Measurements from ENCODE around the gene TNS3. TPM values are rescaled to one million over a fixed set of nuclear protein-coding genes. Genes with fewer than 3 reads are reported as not detected.

Gene TNS3
- total and polyA plus RNA-seq, 9 donors, result 20.2 to 49.1 (median 29.7) TPM

DNA sequence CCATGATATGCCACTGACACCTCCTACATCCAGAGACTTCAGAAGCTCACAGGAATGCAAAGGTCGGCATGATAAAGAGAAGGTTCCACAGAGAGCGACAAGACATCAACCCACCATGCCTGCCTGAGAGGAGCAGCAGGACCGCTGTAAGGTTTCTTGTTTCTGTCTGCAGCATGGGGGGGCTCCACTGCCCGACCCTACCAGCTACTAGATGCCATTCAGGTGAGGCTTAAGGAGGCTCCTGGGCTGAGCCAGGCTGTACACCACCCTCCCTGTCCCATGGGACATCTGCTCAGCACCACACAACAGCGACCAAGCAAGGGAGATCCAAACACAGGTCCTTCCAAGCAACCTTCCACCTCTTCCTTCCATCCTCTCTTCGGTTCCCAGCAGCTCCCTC lies 234.6 kb downstream of the TNS3 start:
- no peaks in the 10 kb centered on the region for H3K9me3 ChIP-seq (replicated peaks; ENCODE audit: control insufficient read depth, low read depth, low read length)
- peaks cover 4% of the 10 kb centered on the region for H3K4me1 ChIP-seq (ENCODE audit: control insufficient read depth, insufficient read depth, low read length)
- H3K4me3 ChIP-seq (ENCODE audit: low read length), result no peak overlapping the region
- H3K27ac ChIP-seq (ENCODE audit: low read length), result no peak overlapping the region
- DNase-seq, result no peak
- no peaks in the 10 kb centered on the region for H3K27me3 ChIP-seq (ENCODE audit: control insufficient read depth, insufficient read depth, low read length)
- peaks cover 25% of the 10 kb centered on the region for H3K36me3 ChIP-seq (ENCODE audit: control insufficient read depth, insufficient read depth, low read length)
- WGBS (ENCODE audit: insufficient coverage), result 94% methylated on average over 3 of the region's 6 CpGs

DNA sequence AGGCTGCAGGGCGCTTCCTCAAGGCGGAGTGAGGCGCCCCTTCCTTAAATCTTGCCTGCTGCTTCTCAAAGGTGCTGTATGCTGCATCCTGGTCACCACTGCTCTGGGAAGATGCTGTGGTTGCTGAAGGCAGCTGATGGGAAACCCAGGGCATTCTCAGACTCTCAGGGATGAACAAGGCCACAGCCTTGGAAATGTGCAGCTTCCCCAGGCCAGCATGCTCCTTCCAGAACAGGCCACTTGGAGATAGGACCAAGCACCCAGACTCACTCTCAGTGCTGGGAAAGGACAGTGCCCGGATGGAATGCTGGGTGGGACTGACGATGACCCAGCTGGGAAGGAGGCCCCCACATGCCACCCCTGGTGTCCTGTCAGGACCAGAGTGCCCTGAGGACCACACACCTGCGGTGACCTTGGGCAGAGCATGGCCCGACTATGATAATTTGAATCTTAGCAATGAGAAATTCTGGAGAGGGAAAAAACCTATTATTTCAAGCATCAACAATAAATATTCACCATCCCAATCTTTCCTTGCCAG lies 235.5 kb downstream of the TNS3 start:
- Histone ChIP-seq H3K27ac (ENCODE audit: low read length) (no peak overlapping the region), H3K27me3 (ENCODE audit: control insufficient read depth, insufficient read depth, low read length) (no peaks in the 10 kb centered on the region), H3K4me1 (ENCODE audit: control insufficient read depth, insufficient read depth, low read length) (peaks cover 4% of the 10 kb centered on the region), H3K9me3 (replicated peaks; ENCODE audit: control insufficient read depth, low read depth, low read length) (no peaks in the 10 kb centered on the region), H3K36me3 (ENCODE audit: control insufficient read depth, insufficient read depth, low read length) (peaks cover 25% of the 10 kb centered on the region), H3K4me3 (ENCODE audit: low read length) (no peak overlapping the region)
- no peak for DNase-seq
- WGBS (ENCODE audit: insufficient coverage), result 100% methylated on average over 1 of the region's 7 CpGs

DNA sequence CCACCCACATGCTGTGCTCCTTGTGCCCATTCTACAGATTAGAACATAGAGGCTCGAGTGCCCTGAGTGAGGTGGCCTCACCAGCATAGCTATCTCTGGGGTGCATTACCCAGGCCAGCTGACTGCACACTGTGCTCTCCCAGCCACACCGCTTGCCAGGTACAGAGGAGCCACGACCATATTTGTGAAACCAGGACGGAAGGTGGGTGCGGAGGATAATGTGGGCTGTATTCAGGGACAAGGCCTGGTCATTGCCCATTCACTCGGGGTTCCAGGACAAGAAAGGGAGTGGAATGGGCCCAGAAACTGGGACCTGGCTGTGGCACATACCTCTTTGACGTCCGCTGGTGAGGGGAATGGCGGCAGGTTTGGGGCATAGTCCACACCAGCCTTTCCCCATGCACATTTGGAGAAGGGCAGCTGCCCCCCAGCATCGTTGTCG lies 236.0 kb downstream of the TNS3 start:
- H3K4me1 ChIP-seq (ENCODE audit: control insufficient read depth, insufficient read depth, low read length), result peaks cover 4% of the 10 kb centered on the region
- no peak overlapping the region for H3K4me3 ChIP-seq (ENCODE audit: low read length)
- no peaks in the 10 kb centered on the region for H3K27me3 ChIP-seq (ENCODE audit: control insufficient read depth, insufficient read depth, low read length)
- 94% methylated on average over 8 of the region's 11 CpGs for WGBS (ENCODE audit: insufficient coverage)
- DNase-seq, result no peak
- H3K27ac ChIP-seq (ENCODE audit: low read length), result no peak overlapping the region
- H3K36me3 ChIP-seq (ENCODE audit: control insufficient read depth, insufficient read depth, low read length), result peaks cover 25% of the 10 kb centered on the region
- no peaks in the 10 kb centered on the region for H3K9me3 ChIP-seq (replicated peaks; ENCODE audit: control insufficient read depth, low read depth, low read length)

DNA sequence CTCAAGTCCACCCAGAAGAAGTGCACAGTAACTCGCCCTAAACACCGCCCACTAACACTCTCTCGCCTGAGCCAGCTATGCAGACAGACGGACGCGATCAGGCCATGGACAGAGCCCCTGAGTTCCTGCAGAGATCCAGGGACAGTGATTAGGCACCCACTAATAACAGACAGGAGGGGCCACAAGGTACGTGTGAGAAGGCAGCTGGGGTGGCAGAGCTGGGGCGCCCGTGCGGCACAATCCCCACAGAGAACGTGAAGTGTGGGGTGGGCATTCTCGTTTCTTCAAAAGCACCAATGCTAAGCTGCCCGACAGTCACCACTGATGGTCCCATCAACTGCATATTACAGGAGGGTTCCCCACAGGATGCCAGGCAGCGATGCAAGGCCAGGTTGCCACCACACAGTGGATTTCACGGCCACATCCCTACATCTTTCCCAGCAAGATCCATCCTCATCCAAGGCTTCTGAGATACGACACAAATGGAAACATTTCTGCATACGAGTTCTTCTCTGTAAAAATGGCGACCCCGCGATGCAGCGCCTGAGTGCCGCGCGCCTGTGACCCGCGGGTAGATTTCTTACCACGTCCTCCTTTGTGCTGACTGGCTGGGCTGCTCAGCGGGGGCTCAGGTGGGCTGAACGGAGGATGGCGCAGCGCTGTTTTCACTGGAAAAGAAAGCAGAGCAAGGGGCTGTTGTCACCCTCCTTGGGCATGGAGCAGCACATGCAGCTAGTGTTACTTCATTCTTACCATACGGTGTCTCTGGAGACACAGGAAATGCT lies 237.5 kb downstream of the TNS3 start:
- WGBS (ENCODE audit: insufficient coverage), result 93% methylated on average over 27 of the region's 32 CpGs
- no peaks in the 10 kb centered on the region for H3K9me3 ChIP-seq (replicated peaks; ENCODE audit: control insufficient read depth, low read depth, low read length)
- DNase-seq, result no peak
- no peak overlapping the region for H3K27ac ChIP-seq (ENCODE audit: low read length)
- H3K27me3 ChIP-seq (ENCODE audit: control insufficient read depth, insufficient read depth, low read length), result no peaks in the 10 kb centered on the region
- H3K4me1 ChIP-seq (ENCODE audit: control insufficient read depth, insufficient read depth, low read length), result peaks cover 4% of the 10 kb centered on the region
- no peak overlapping the region for H3K4me3 ChIP-seq (ENCODE audit: low read length)
- H3K36me3 ChIP-seq (ENCODE audit: control insufficient read depth, insufficient read depth, low read length), result peaks cover 25% of the 10 kb centered on the region

DNA sequence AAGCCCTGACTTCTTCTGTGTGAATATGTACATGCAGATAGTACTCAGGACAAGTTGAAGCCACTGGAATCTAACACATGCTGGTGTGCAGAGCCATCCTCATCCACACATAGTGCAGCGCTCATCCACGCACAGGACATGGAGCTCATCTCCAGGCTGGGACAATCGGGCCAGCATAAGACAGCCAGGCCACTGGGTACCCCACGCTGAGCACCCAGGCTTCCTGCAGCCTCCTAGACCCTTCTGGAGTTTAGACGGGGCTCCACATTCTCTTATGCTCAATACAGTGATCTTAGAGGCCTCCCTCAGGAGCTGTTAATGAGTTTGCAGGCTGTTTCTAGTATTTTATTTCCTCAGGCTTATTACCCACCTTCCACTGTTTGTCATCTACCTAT lies 238.9 kb downstream of the TNS3 start:
- H3K36me3 ChIP-seq (ENCODE audit: control insufficient read depth, insufficient read depth, low read length), result peaks cover 25% of the 10 kb centered on the region
- no peaks in the 10 kb centered on the region for H3K27me3 ChIP-seq (ENCODE audit: control insufficient read depth, insufficient read depth, low read length)
- H3K4me1 ChIP-seq (ENCODE audit: control insufficient read depth, insufficient read depth, low read length), result no peaks in the 10 kb centered on the region
- no peaks in the 10 kb centered on the region for H3K9me3 ChIP-seq (replicated peaks; ENCODE audit: control insufficient read depth, low read depth, low read length)
- H3K4me3 ChIP-seq (ENCODE audit: low read length), result no peak overlapping the region
- no peak overlapping the region for H3K27ac ChIP-seq (ENCODE audit: low read length)
- DNase-seq, result no peak
- WGBS (ENCODE audit: insufficient coverage), result 92% methylated on average over 2 of the region's 5 CpGs

DNA sequence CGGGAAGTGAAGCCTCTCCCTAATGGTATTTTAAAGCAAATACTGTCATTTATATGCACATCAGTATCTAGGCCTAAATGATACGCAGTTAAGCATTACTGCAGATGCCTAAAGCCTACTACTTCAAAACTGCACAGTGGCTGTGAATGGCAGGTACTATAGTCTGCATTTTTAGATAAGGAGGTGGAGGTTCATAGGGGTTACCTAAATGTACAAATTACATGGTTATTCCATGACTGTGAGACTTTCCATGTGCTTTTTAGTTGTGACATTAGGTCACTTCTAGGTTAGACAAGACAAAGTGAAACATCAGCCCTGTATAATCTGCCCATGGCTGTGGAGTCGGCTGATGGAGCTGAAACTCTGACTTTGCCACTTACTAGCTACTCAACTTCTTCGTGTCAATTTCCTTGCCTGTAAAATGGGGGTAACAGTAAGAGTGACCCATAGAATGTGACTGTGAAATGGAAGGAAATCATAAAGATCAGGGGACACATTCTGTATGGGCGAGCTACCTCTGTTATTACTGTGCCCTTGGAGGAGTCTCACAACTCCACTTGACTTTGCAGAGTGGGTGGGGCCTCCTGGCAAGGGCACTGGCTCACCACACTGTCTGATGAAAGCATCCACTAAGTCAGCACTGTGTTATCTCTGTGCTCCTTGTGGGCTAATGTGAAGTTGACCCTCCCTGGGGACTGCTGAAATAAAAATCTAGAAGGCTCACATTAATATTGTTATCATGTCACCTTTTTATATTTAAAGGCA lies 239.4 kb downstream of the TNS3 start:
- Histone ChIP-seq H3K27me3 (ENCODE audit: control insufficient read depth, insufficient read depth, low read length) (no peaks in the 10 kb centered on the region), H3K27ac (ENCODE audit: low read length) (no peak overlapping the region), H3K36me3 (ENCODE audit: control insufficient read depth, insufficient read depth, low read length) (peaks cover 25% of the 10 kb centered on the region), H3K4me1 (ENCODE audit: control insufficient read depth, insufficient read depth, low read length) (peaks cover 2% of the 10 kb centered on the region), H3K9me3 (replicated peaks; ENCODE audit: control insufficient read depth, low read depth, low read length) (no peaks in the 10 kb centered on the region), H3K4me3 (ENCODE audit: low read length) (no peak overlapping the region)
- WGBS (ENCODE audit: insufficient coverage), result 100% methylated on average over 1 of the region's 5 CpGs
- DNase-seq, result no peak

DNA sequence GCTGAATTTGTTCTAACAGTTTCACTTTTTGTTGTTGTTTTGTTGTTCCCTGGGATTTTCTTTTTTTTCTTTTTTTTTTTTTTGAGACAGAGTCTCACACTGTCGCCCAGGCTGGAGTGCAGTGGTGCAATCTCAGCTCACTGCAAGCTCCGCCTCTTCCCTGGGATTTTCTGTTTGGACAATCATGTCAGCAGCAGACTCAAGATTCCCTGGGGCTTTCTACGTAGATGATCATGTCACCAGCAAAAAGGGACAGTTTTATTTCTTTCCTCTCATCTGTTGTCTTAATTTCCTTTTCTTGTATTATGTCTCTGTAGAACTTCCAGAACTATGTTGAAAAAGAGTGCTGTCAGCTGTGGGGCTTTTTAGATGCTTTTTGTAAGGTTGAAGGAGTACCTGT lies 241.4 kb downstream of the TNS3 start:
- Histone ChIP-seq H3K27me3 (ENCODE audit: control insufficient read depth, insufficient read depth, low read length) (no peaks in the 10 kb centered on the region), H3K4me3 (ENCODE audit: low read length) (no peak overlapping the region), H3K4me1 (ENCODE audit: control insufficient read depth, insufficient read depth, low read length) (peaks cover 19% of the 10 kb centered on the region), H3K27ac (ENCODE audit: low read length) (no peak overlapping the region), H3K36me3 (ENCODE audit: control insufficient read depth, insufficient read depth, low read length) (peaks cover 25% of the 10 kb centered on the region), H3K9me3 (replicated peaks; ENCODE audit: control insufficient read depth, low read depth, low read length) (no peaks in the 10 kb centered on the region)
- WGBS (ENCODE audit: insufficient coverage), result 100% methylated on average over 1 of the region's 3 CpGs
- no peak for DNase-seq

DNA sequence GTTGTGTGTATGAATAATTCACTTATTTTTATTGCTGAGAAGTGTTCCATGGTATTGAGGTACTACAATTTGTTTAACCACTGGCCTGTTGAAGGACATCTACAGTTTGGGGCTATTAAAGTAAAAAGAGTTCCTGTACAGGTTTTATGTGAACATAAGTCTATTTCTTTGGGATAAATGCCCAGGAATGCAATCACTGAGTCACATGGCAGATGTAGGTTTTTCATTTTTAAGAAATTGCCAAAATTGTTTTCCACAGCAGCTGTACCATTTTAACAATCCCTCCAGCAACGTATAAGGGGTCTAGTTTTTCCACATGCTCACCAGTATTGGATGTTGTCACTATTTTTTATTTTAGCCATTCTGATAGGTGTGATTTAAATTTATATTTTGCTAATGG lies 243.9 kb downstream of the TNS3 start:
- Histone ChIP-seq H3K27ac (ENCODE audit: low read length) (no peak overlapping the region), H3K27me3 (ENCODE audit: control insufficient read depth, insufficient read depth, low read length) (no peaks in the 10 kb centered on the region), H3K4me3 (ENCODE audit: low read length) (no peak overlapping the region), H3K9me3 (replicated peaks; ENCODE audit: control insufficient read depth, low read depth, low read length) (no peaks in the 10 kb centered on the region), H3K36me3 (ENCODE audit: control insufficient read depth, insufficient read depth, low read length) (peaks cover 13% of the 10 kb centered on the region), H3K4me1 (ENCODE audit: control insufficient read depth, insufficient read depth, low read length) (peaks cover 27% of the 10 kb centered on the region)
- no peak for DNase-seq
- no CpG with 5 or more reads among the region's 1 CpG for WGBS (ENCODE audit: insufficient coverage)

DNA sequence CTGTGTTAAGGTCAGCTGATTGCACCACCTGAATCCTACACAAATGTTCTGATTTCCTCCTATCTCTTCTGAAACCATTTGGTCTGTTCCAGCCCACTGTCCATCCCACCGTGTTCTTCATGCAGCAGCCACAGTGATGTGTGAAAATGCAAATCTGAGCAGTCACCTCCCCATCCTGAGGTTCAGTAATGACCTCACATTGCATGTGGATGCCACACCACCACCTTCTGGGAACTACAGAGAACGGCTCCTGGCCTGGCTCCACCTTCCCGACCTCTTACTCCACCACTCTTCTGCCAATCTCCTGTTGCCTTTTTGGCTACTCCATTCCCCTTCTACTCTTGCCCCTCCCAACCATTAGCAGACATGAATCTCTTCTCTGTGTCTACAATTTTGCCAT lies 244.4 kb downstream of the TNS3 start:
- no peak for DNase-seq

More for the DNA sequence above, 244.4 kb downstream of the TNS3 start:
- H3K36me3 ChIP-seq (ENCODE audit: control insufficient read depth, insufficient read depth, low read length), result peaks cover 10% of the 10 kb centered on the region
- H3K9me3 ChIP-seq (replicated peaks; ENCODE audit: control insufficient read depth, low read depth, low read length), result no peaks in the 10 kb centered on the region
- no peak overlapping the region for H3K4me3 ChIP-seq (ENCODE audit: low read length)
- peaks cover 30% of the 10 kb centered on the region for H3K4me1 ChIP-seq (ENCODE audit: control insufficient read depth, insufficient read depth, low read length)
- 62% methylated on average over 3 of the region's 3 CpGs for WGBS (ENCODE audit: insufficient coverage)
- H3K27ac ChIP-seq (ENCODE audit: low read length), result no peak overlapping the region
- no peaks in the 10 kb centered on the region for H3K27me3 ChIP-seq (ENCODE audit: control insufficient read depth, insufficient read depth, low read length)
